Hippocampal formation (tissue), 2 donors: ENCODE results near the gene ANK2.
A peak's percentile ranks its signal among the peaks of the same experiment; 100 is the strongest.
"Not testable (repeated sequence)": the region's sequence is repeated elsewhere in the genome, so short reads cannot be mapped to it uniquely, and the experiment has no call there.

Source experiments
- DNase-seq, 2 donors: peaks; one replicate each; lab custom pipeline; 2025; lab: John Stamatoyannopoulos, UW

Gene ANK2

DNA sequence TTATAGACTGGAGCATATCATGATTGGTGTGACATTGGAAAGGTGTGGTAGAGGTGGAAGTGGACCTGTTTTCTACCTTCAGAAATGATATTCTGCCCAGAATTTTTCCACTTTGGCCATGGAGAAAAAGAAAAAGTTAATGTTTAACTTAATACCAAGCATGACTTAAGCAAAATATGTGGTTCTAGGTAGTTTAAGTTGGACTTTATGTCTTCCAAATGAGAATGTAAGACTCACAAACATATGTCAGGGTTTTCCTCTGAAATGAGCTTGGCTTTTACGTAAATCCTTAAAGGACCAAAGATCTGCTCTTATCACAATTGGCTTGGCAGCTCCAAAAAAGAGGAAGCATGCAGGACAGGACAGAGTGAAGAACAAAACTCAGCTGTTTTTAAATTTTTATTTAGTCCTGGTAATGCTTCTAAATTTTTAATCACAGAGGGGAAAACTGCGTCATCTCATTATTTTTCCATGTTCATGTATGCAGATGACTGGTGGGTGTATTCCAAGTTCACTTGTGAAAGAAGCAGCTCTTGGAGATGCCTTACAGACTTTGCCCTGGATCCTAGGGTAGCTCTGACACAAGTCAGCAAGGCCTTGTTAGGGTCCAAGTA lies 98.2 kb downstream of the ANK2 start:
- DNase-seq = peak in 1 of 2 donors; percentile 7

- no peak for DNase-seq
Measured at GRCh38 chr4:113148925-113149324, 99.5 kb downstream of the ANK2 start.

- no peak for DNase-seq
Measured at GRCh38 chr4:113153529-113154101, 104.2 kb downstream of the ANK2 start.

GRCh38 chr4:113154281-113154680 lies 104.8 kb downstream of the ANK2 start:
- no peak for DNase-seq

DNA sequence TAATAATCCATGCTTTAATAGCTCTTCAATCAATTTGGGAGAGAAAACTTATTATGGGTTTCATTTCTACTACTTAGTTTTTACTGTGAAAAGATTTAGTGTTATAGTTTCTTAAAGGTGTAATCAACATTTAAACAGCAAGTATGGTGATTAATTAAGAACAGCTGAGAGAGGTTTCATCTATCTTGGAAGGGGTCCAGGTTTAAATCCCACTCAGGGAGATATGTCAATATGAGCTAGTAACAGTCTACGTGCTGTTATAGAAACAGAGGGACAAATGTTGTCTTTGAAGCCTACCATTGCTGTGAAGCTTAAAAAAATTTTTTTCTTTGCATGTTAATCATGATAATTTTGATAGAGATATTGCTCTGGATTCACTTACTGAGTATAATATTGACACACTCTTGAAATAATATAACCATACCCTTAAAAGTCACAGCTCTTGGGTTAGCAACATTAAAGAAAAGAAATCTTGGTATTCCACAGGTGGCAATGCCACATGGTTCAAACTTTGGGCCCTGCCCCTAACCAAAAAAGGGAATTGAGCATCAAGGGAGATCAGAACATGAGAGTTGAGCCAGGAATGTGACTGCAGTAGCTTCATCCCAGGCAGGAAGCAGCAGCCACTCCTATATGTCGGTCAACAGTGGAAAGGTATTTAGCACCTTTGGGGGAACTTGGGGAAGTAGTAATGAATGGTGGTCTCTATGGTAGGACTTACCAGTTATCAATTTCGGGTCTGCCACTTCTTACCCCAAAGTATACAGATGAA lies 107.8 kb downstream of the ANK2 start:
- DNase-seq = no peak

- no peak for DNase-seq
Measured at GRCh38 chr4:113159942-113160545, 110.6 kb downstream of the ANK2 start.

DNA sequence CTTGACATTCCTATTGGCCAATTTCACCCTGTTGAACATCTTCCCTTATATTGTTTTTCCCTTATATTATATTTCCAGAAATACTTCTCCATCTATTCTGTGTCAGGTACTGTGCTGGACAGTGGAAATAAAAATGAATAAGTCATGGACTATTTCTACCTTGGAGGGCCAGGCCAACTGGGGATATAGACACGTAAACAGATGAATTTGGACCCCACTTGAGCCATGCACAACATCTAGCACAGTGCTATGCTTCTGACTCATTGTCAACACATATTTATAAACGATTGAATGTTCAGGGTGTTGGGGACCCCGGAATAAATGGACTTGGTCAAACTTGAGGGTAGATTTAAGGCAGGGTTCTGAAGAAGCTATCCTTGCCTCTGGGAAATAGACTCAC lies 111.1 kb downstream of the ANK2 start:
- no peak for DNase-seq

DNA sequence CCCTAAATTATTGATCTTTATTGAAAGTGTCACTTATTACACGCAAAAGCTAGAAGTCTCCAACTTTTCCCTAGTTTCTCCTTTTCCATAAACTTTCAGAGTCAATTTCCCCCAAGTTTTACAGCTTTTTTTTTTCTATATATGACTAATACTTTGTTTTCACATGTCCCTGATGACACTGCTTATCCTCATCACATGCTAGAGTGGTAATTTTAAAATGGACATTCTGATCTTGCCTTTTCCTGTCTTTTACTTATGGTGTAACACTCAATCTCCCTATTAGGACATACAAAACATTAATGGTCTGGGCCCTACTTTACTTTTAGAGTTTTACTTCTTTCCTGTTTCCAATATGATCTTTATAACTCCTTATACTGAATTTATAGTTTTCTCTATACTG lies 112.6 kb downstream of the ANK2 start:
- DNase-seq = no peak

DNA sequence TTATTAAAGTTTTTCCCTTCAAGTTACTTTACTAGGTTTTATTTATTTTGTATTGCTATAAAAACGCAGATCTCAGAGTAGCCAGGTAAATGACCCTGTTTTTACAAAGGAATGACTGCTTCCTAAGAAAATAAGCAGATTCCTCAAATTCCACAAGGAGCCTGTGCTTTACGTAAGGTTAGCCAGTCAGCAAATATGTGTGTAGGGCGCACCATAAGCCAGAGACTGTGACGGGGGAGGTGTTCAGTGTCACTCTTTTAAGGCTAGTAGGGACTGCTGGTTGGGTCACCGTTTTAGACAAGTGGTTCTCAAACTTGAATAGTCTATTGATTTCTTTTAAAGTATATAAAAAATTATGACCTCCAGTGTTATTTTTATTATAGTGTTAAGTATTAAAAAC lies 119.9 kb downstream of the ANK2 start:
- DNase-seq = no peak

DNA sequence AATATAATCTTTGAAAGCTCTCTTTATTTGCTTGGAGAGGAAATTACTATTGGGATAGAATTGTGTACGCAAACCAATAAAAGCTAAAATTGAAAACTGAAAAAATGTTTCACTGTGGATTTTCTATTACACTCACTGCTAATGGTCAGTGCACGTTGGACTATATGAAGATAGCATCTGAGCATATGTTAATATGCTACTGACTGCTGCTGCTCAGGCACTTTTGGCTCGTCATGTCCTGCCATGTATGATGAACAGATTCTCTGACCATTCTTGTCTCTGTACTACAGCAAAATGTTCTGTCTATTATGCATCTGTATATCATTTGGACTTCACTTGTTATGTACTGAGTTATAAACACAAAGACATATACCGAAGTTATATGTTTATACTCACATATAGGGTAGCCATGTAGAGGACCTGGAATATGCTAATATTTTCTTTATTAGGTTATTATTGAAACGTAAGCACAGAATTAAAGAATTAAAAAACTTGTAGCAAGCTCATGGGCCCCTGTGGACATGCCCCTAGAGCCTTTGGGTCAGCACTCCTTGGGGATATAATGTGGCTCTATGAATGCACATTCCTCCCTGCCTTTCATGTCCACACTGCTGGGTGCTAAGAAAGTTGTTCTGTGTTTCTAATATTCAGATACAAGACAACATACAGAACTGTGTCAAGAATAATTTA lies 120.8 kb downstream of the ANK2 start:
- no peak for DNase-seq

GRCh38 chr4:113170805-113171468 lies 121.5 kb downstream of the ANK2 start:
- no peak for DNase-seq

- DNase-seq = no peak
Measured at GRCh38 chr4:113173126-113173792, 123.8 kb downstream of the ANK2 start.

DNA sequence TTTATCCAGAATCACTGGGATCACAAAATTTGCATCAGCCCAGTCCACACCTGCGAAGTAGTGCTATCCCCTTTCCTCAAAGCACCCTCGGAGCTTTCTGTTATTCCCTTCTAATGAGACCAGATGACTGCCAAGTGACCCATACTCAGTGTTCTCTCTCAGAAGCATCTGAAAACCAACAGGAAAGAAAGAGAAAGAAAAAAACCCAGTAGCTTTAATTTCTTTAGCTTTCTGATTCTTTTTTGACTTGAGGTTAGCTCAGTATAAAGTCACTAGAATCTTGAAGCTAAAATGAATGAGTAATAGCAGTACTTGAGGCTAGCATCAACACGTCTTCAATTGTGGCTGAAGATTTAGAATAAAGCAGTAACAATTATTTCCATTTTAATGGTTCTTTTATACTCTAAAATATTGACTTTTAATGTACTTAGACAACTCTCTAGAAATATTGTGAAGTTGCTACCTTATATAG lies 124.4 kb downstream of the ANK2 start:
- no peak for DNase-seq

DNA sequence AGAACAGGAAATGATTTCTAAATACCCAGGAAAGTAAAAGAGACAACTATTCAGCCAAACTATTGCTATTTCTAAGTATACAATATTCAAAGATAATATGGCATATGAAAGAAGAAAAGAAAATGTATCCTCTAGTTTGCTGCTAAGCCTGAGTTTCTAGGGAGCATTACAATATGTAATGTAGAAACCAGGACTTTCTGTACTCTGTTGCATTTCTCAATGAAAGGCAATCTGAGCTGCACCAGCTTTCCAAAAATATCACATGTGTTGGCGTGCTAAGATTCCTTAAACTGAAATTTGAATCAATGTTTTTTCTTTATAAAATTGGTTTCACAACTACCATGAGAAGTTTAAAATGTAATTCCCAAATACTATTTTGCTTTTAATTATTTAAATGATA lies 129.6 kb downstream of the ANK2 start:
- no peak for DNase-seq

GRCh38 chr4:113179996-113180395 lies 130.5 kb downstream of the ANK2 start:
- DNase-seq = no peak

- DNase-seq = no peak
Measured at GRCh38 chr4:113181289-113182007, 132.0 kb downstream of the ANK2 start.

DNA sequence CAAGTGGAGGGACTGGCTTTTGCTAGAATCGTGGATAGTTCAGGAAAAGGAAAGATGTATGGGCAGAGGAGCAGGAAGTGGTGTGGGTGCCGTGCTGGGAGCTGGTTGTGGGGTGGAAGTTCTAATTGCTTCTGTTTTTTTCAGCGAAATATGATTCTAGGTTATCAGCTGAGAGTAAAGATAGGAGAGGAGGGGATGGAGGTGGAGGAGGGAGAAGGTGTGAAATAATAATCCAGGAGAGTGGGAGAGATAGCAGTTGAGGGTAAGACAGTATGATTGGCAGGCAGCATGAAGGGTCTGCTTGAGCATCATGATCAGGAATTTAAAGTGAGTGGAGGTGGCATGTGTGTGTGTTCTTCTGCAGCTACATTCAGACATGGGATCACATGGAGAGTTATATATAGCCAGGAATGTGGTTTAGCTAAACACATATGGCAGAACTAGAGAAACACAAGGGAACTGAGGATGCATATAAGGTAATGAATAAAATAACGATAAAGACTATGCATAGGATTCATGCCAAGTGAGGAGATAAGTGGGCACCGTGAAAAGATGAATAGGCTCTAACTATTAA lies 133.7 kb downstream of the ANK2 start:
- DNase-seq = peak in 1 of 2 donors; percentile 29

DNA sequence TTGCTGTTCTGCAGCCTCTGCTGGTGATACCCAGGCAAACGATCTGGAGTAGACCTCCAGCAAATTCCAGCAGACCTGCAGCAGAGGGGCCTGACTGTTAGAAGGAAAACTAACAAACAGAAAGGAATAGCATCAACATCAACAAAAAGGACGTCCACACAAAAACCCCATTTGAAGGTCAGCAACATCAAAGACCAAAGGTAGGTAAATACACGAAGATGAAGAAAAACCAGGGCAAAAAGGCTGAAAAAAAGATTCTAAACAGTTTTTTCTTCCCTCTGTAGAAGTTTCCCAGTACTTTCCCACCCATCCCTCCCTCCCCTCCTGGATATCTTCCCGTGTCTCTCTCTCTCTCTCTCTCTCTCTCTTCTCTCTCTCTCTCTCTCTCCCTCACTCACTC lies 136.8 kb downstream of the ANK2 start:
- DNase-seq = not testable (repeated sequence)

GRCh38 chr4:113186913-113187312 lies 137.5 kb downstream of the ANK2 start:
- DNase-seq = no peak

GRCh38 chr4:113187358-113187757 lies 137.9 kb downstream of the ANK2 start:
- no peak for DNase-seq
